Activated naive CD8-positive, alpha-beta T cell treated with anti-CD3 and anti-CD28 coated beads, Interleukin-2, amount 10 ng/mL, durations not matched to agents 7 days and 5 days (primary cell): Measurements from ENCODE around the gene PSAP. TPM values are rescaled to one million over a fixed set of nuclear protein-coding genes. Genes with fewer than 3 reads are reported as not detected.

Experiments
- ATAC-seq: fragments of 150-1000 bp; cut with Tn5 transposase; one replicate; pipeline ENCODE4 v1.10.0; 2021; ENCODE audit warnings: low read depth, moderate library complexity
- POLR2A ChIA-PET: fragments of 350-600 bp; sonication (Branson Sonifier 250); formaldehyde crosslinking; loops from one replicate; lab custom pipeline; 2021; ENCODE audit warnings: antibody characterized with exemption; lab: Charles Lee
- DNase-seq: peaks from one replicate; pipeline ENCODE4 v3.0.0; 2021
- H3K27ac Mint-ChIP-seq: one replicate; pipeline ENCODE4 v1.8.0; 2022; ENCODE audit warnings: mild to moderate bottlenecking, mixed read lengths
- H3K27me3 Mint-ChIP-seq: one replicate; pipeline ENCODE4 v1.8.0; 2022; ENCODE audit warnings: mild to moderate bottlenecking, moderate library complexity, mixed read lengths
- H3K36me3 Mint-ChIP-seq: one replicate; pipeline ENCODE4 v1.8.0; 2021; ENCODE audit warnings: mild to moderate bottlenecking, mixed read lengths
- H3K4me1 Mint-ChIP-seq: one replicate; pipeline ENCODE4 v1.8.0; 2021; ENCODE audit warnings: mixed read lengths
- H3K4me3 Mint-ChIP-seq: one replicate; pipeline ENCODE4 v1.8.0; 2022; ENCODE audit warnings: mild to moderate bottlenecking, moderate library complexity, mixed read lengths
- H3K9me3 Mint-ChIP-seq: one replicate; pipeline ENCODE4 v1.8.0; 2021; ENCODE audit warnings: mixed read lengths
- total RNA-seq, 2 experiments: library from RNA; stranded (reverse); gene quantifications; one replicate each; pipeline ENCODE4 v1.2.3, GENCODE V29; 2021

Gene PSAP
- total RNA-seq, 2 experiments from 2014 or later, result 171 to 175 TPM

GRCh38 chr10:71812913-71813590 lies 38.0 kb downstream of the PSAP start:
- Mint-ChIP-seq H3K36me3 (peaks cover 4% of the 10 kb centered on the region), H3K4me1 (peaks cover 6% of the 10 kb centered on the region), H3K27me3 (no peaks in the 10 kb centered on the region), H3K27ac (no peak overlapping the region), H3K4me3 (no peak overlapping the region), H3K9me3 (no peaks in the 10 kb centered on the region)
- no peak for DNase-seq
- no peak for ATAC-seq
- POLR2A ChIA-PET, result interaction anchor here (1.0 to 1.4 kb wide), 4 partner anchors 16 to 61 kb away, joined by 3 to 4 read pairs (median 3); no protein-coding TSS in a partner anchor

- Mint-ChIP-seq H3K36me3 (peaks cover 3% of the 10 kb centered on the region), H3K4me3 (no peak overlapping the region), H3K4me1 (peaks cover 6% of the 10 kb centered on the region), H3K27ac (no peak overlapping the region), H3K9me3 (no peaks in the 10 kb centered on the region), H3K27me3 (no peaks in the 10 kb centered on the region)
- peak; percentile 92 for DNase-seq
- ATAC-seq, result peak; percentile 95
- POLR2A ChIA-PET, result interaction anchor here (0.6 to 1.4 kb wide), 8 partner anchors 15 to 121 kb away, joined by 3 to 4 read pairs (median 3); no protein-coding TSS in a partner anchor
These were observed 38.8 kb downstream of the PSAP start for GRCh38 chr10:71812016-71812912.

GRCh38 chr10:71811351-71811750 lies 39.7 kb downstream of the PSAP start:
- H3K27ac Mint-ChIP-seq, result no peak overlapping the region
- POLR2A ChIA-PET, result interaction anchor here (0.6 to 1.2 kb wide), 7 partner anchors 15 to 120 kb away, joined by 3 to 6 read pairs (median 3); no protein-coding TSS in a partner anchor
- ATAC-seq (no peak), DNase-seq (no peak)
- peaks cover 6% of the 10 kb centered on the region for H3K4me1 Mint-ChIP-seq
- no peaks in the 10 kb centered on the region for H3K9me3 Mint-ChIP-seq
- H3K27me3 Mint-ChIP-seq, result no peaks in the 10 kb centered on the region
- no peaks in the 10 kb centered on the region for H3K36me3 Mint-ChIP-seq
- no peak overlapping the region for H3K4me3 Mint-ChIP-seq

- peaks cover 2% of the 10 kb centered on the region for H3K27me3 Mint-ChIP-seq
- no peaks in the 10 kb centered on the region for H3K36me3 Mint-ChIP-seq
- peaks cover 6% of the 10 kb centered on the region for H3K4me1 Mint-ChIP-seq
- POLR2A ChIA-PET, result interaction anchor here (0.7 kb wide), 1 partner anchor 37 kb away, joined by 6 read pairs; no protein-coding TSS in a partner anchor
- ATAC-seq, result no peak
- H3K9me3 Mint-ChIP-seq, result no peaks in the 10 kb centered on the region
- H3K27ac Mint-ChIP-seq, result no peak overlapping the region
- no peak overlapping the region for H3K4me3 Mint-ChIP-seq
- no peak for DNase-seq
These were observed 40.9 kb downstream of the PSAP start for GRCh38 chr10:71810048-71810750.

- POLR2A ChIA-PET, result no interaction called here
- Mint-ChIP-seq H3K4me3 (no peak overlapping the region), H3K36me3 (no peaks in the 10 kb centered on the region), H3K27ac (no peak overlapping the region), H3K27me3 (peaks cover 6% of the 10 kb centered on the region), H3K4me1 (peaks cover 6% of the 10 kb centered on the region), H3K9me3 (no peaks in the 10 kb centered on the region)
- DNase-seq, result no peak
- no peak for ATAC-seq
These were observed 41.4 kb downstream of the PSAP start for GRCh38 chr10:71809628-71810027.

GRCh38 chr10:71807557-71808510 lies 43.2 kb downstream of the PSAP start:
- Mint-ChIP-seq H3K4me3 (no peak overlapping the region), H3K27ac (no peak overlapping the region), H3K4me1 (peaks cover 8% of the 10 kb centered on the region), H3K27me3 (peaks cover 6% of the 10 kb centered on the region), H3K36me3 (no peaks in the 10 kb centered on the region), H3K9me3 (no peaks in the 10 kb centered on the region)
- ATAC-seq, result no peak
- no peak for DNase-seq
- POLR2A ChIA-PET, result interaction anchor here (1.0 kb wide), 1 partner anchor 35 kb away, joined by 4 read pairs; the partner anchor contains the start of gene VSIR

- Mint-ChIP-seq H3K27ac (no peak overlapping the region), H3K9me3 (no peaks in the 10 kb centered on the region), H3K4me1 (peaks cover 7% of the 10 kb centered on the region), H3K27me3 (peaks cover 6% of the 10 kb centered on the region), H3K4me3 (no peak overlapping the region), H3K36me3 (no peaks in the 10 kb centered on the region)
- DNase-seq (no peak), ATAC-seq (no peak)
- POLR2A ChIA-PET, result no interaction called here
These were observed 44.1 kb downstream of the PSAP start for GRCh38 chr10:71806704-71807556.

GRCh38 chr10:71805776-71806703 lies 45.0 kb downstream of the PSAP start:
- H3K4me3 Mint-ChIP-seq, result no peak overlapping the region
- H3K27me3 Mint-ChIP-seq, result peaks cover 6% of the 10 kb centered on the region
- ATAC-seq (no peak), DNase-seq (no peak)
- no peaks in the 10 kb centered on the region for H3K9me3 Mint-ChIP-seq
- no peaks in the 10 kb centered on the region for H3K36me3 Mint-ChIP-seq
- POLR2A ChIA-PET, result no interaction called here
- H3K4me1 Mint-ChIP-seq, result peaks cover 7% of the 10 kb centered on the region
- no peak overlapping the region for H3K27ac Mint-ChIP-seq

GRCh38 chr10:71804077-71804476 lies 47.0 kb downstream of the PSAP start:
- POLR2A ChIA-PET, result no interaction called here
- DNase-seq (no peak), ATAC-seq (no peak)
- Mint-ChIP-seq H3K36me3 (no peaks in the 10 kb centered on the region), H3K9me3 (no peaks in the 10 kb centered on the region), H3K4me3 (no peak overlapping the region), H3K4me1 (peaks cover 4% of the 10 kb centered on the region), H3K27me3 (peaks cover 6% of the 10 kb centered on the region), H3K27ac (no peak overlapping the region)

GRCh38 chr10:71802715-71803488 lies 48.1 kb downstream of the PSAP start:
- POLR2A ChIA-PET, result no interaction called here
- DNase-seq (no peak), ATAC-seq (no peak)
- Mint-ChIP-seq H3K4me3 (no peak overlapping the region), H3K27me3 (peaks cover 6% of the 10 kb centered on the region), H3K4me1 (peaks cover 7% of the 10 kb centered on the region), H3K27ac (no peak overlapping the region), H3K36me3 (no peaks in the 10 kb centered on the region), H3K9me3 (no peaks in the 10 kb centered on the region)
